Measurements from ENCODE around the gene PNPLA3. TPM values are rescaled to one million over a fixed set of nuclear protein-coding genes. Genes with fewer than 3 reads are reported as not detected.

PNPLA3 gene
- polyA plus RNA-seq, 1 experiment: 4.8 TPM

GRCh38 chr22:43917521-43917920 is 6.1 kb upstream of the PNPLA3 start:
- Histone ChIP-seq H3K27me3 (ENCODE audit: control insufficient read depth, insufficient read depth, low read length) (no peaks in the 10 kb centered on the region), H3K4me3 (ENCODE audit: low read depth, low read length) (no peak overlapping the region), H3K36me3 (ENCODE audit: control insufficient read depth, insufficient read depth, low read length) (no peaks in the 10 kb centered on the region)
- ChIA-PET CTCF (no interaction called here), POLR2A (no interaction called here)
- DNase-seq (ENCODE audit: low read depth): no peak
- TF ChIP-seq CTCF (IDR thresholded peaks at IDR 0.05; ENCODE audit: insufficient read depth, low read depth, low read length): no peak

- no peaks in the 10 kb centered on the region for H3K27me3 ChIP-seq (ENCODE audit: control insufficient read depth, insufficient read depth, low read length)
- no peaks in the 10 kb centered on the region for H3K36me3 ChIP-seq (ENCODE audit: control insufficient read depth, insufficient read depth, low read length)
- DNase-seq (ENCODE audit: low read depth): no peak
- H3K4me3 ChIP-seq (ENCODE audit: low read depth, low read length): no peak overlapping the region
- no peak for TF ChIP-seq CTCF (IDR thresholded peaks at IDR 0.05; ENCODE audit: insufficient read depth, low read depth, low read length)
- ChIA-PET POLR2A (no interaction called here), CTCF (interaction anchor here (1.6 kb wide), 1 partner anchor 27 kb away, joined by 5 read pairs; no protein-coding TSS in a partner anchor)
Measured at GRCh38 chr22:43919106-43919973, 4.3 kb upstream of the PNPLA3 start.

- ChIA-PET CTCF (interaction anchor here (1.3 to 1.9 kb wide), 4 partner anchors 11 to 38 kb away, joined by 3 to 7 read pairs (median 6); no protein-coding TSS in a partner anchor), POLR2A (no interaction called here)
- Histone ChIP-seq H3K27me3 (ENCODE audit: control insufficient read depth, insufficient read depth, low read length) (no peaks in the 10 kb centered on the region), H3K36me3 (ENCODE audit: control insufficient read depth, insufficient read depth, low read length) (no peaks in the 10 kb centered on the region), H3K4me3 (ENCODE audit: low read depth, low read length) (no peak overlapping the region)
- peak; percentile 40 for DNase-seq (ENCODE audit: low read depth)
- no peak for TF ChIP-seq CTCF (IDR thresholded peaks at IDR 0.05; ENCODE audit: insufficient read depth, low read depth, low read length)
Measured at GRCh38 chr22:43921370-43921769, 2.2 kb upstream of the PNPLA3 start.

GRCh38 chr22:43922123-43922522 is 1.5 kb upstream of the PNPLA3 start:
- ChIA-PET CTCF (interaction anchor here (1.3 to 1.9 kb wide), 2 partner anchors 23 to 39 kb away, joined by 7 read pairs; no protein-coding TSS in a partner anchor), POLR2A (no interaction called here)
- DNase-seq (ENCODE audit: low read depth): no peak
- 0 out of 2 replicates have a peak, but pooled peaks have one; percentile 16 for TF ChIP-seq CTCF (IDR thresholded peaks at IDR 0.05; ENCODE audit: insufficient read depth, low read depth, low read length)
- Histone ChIP-seq H3K27me3 (ENCODE audit: control insufficient read depth, insufficient read depth, low read length) (no peaks in the 10 kb centered on the region), H3K4me3 (ENCODE audit: low read depth, low read length) (no peak overlapping the region), H3K36me3 (ENCODE audit: control insufficient read depth, insufficient read depth, low read length) (no peaks in the 10 kb centered on the region)

GRCh38 chr22:43923191-43923590 is 414 bp upstream of the PNPLA3 start:
- CTCF ChIA-PET: interaction anchor here (0.7 to 1.7 kb wide), 3 partner anchors 19 to 70 kb away, joined by 3 read pairs; no protein-coding TSS in a partner anchor
- no peak for TF ChIP-seq CTCF (IDR thresholded peaks at IDR 0.05; ENCODE audit: insufficient read depth, low read depth, low read length)
- Histone ChIP-seq H3K36me3 (ENCODE audit: control insufficient read depth, insufficient read depth, low read length) (no peaks in the 10 kb centered on the region), H3K27me3 (ENCODE audit: control insufficient read depth, insufficient read depth, low read length) (no peaks in the 10 kb centered on the region), H3K4me3 (ENCODE audit: low read depth, low read length) (peak overlapping the region; percentile 75)
- DNase-seq (ENCODE audit: low read depth): no peak
- POLR2A ChIA-PET: interaction anchor here (0.7 kb wide), 1 partner anchor 894 kb away, joined by 10 read pairs; no protein-coding TSS in a partner anchor

All from BJ (cell line).